K562 (cell line): ENCODE results near the gene CENPB. TPM values are rescaled to one million over a fixed set of nuclear protein-coding genes. Genes with fewer than 3 reads are reported as not detected.

Experiments
- ATAC-seq: fragments of 200-7000 bp; cut with Tn5 transposase; 3 replicates; pipeline ENCODE4 v1.9.1; 2020; ENCODE audit warnings: moderate library complexity
- BruUV-seq: library from RNA; stranded (reverse); fragments of 400-500 nt; replicated peaks from 2 replicates; lab custom pipeline; 2021; lab: Mats Ljungman, UMichigan
- CTCF ChIA-PET: fragments of 300-600 bp; formaldehyde crosslinking; extraction: SDS; loops from one replicate; lab custom pipeline; 2021; ENCODE audit warnings: low intra/inter-chr PET ratio; lab: Yijun Ruan, JAX
- POLR2A ChIA-PET: fragments of 300-600, 350-650 bp; sonication (Branson Sonifier 250); formaldehyde crosslinking; extraction: SDS; loops from one replicate; lab custom pipeline; 2021; ENCODE audit warnings: antibody characterized with exemption, inconsistent platforms; lab: Yijun Ruan, JAX
- DNase-seq, 4 experiments: peaks; one replicate each; pipeline versions ENCODE4 v3.0.0 to v3.0.0-alpha.2; 2011 to 2018; ENCODE audit warnings: low spot score in 3 of 4, mixed read lengths in 3 of 4; ENCODE audit errors: extremely low read depth in 1 of 4
- FAIRE-seq: peaks from 2 replicates; lab custom pipeline; 2011; peaks lifted over from hg19 to GRCh38; lab: Jason Lieb, UNC
- H2AFZ ChIP-seq: 2 replicates; pipeline ENCODE4 v1.6.0; 2011; ENCODE audit warnings: low read depth, low read length, control low read depth, inconsistent platforms
- H3K27ac ChIP-seq: fragments of 200-600 bp; 3 replicates; pipeline ENCODE4 v1.8.0; 2011; ENCODE audit warnings: low read depth, mild to moderate bottlenecking, control low read depth, inconsistent platforms, low read length, moderate library complexity, mixed read lengths; ENCODE audit errors: extremely low read depth
- H3K27me3 ChIP-seq, 2 experiments: fragments of 300-600 bp in 1 of 2; 2 replicates in 1 of 2; 3 replicates in 1 of 2; pipeline versions ENCODE4 v1.6.0 to v1.8.0; 2011; ENCODE audit warnings: inconsistent platforms in 2 of 2, low read length in 2 of 2, mild to moderate bottlenecking in 1 of 2, mixed read lengths in 1 of 2, moderate library complexity in 1 of 2; ENCODE audit not compliant: control insufficient read depth in 2 of 2, insufficient read depth in 2 of 2
- H3K36me3 ChIP-seq: fragments of 300-600 bp; 3 replicates; pipeline ENCODE4 v1.8.0; 2011; ENCODE audit warnings: mild to moderate bottlenecking, low read length, inconsistent platforms; ENCODE audit not compliant: control insufficient read depth, insufficient read depth
- H3K4me1 ChIP-seq, 2 experiments: fragments of 200-600 bp in 1 of 2; replicated peaks in 1 of 2; 2 replicates in 1 of 2; 3 replicates in 1 of 2; pipeline versions ENCODE4 v1.5.1 to v1.8.0; 2011; ENCODE audit warnings: inconsistent platforms in 2 of 2, low read length in 2 of 2, mild to moderate bottlenecking in 1 of 2, mixed read lengths in 1 of 2, moderate library complexity in 1 of 2; ENCODE audit not compliant: control insufficient read depth in 2 of 2, insufficient read depth in 2 of 2
- H3K4me2 ChIP-seq: 2 replicates; pipeline ENCODE4 v1.6.1; 2011; ENCODE audit warnings: low read length, control low read depth, inconsistent platforms, mixed read lengths; ENCODE audit not compliant: insufficient read depth
- H3K4me3 ChIP-seq: fragments of 200-600 bp; sonication (generic), shearing (Covaris generic); 2 replicates; pipeline ENCODE4 v1.5.1; 2016; ENCODE audit warnings: control low read depth, inconsistent platforms
- H3K79me2 ChIP-seq: fragments of 200-600 bp; 3 replicates; pipeline ENCODE4 v1.8.0; 2011; ENCODE audit warnings: low read length, inconsistent platforms; ENCODE audit not compliant: control insufficient read depth, insufficient read depth
- H3K9ac ChIP-seq, 2 experiments: 2 replicates each; pipeline versions ENCODE4 v1.6.0 to v1.6.1; 2011; ENCODE audit warnings: low read depth in 2 of 2, low read length in 2 of 2, control low read depth in 1 of 2, inconsistent platforms in 1 of 2, mild to moderate bottlenecking in 1 of 2, mixed read lengths in 1 of 2; ENCODE audit not compliant: insufficient read depth in 1 of 2
- H3K9me1 ChIP-seq: one replicate; pipeline ENCODE4 v1.6.0; 2011; ENCODE audit warnings: inconsistent platforms, mild to moderate bottlenecking, low read length, moderate library complexity; ENCODE audit not compliant: control insufficient read depth, insufficient read depth
- H3K9me3 ChIP-seq: replicated peaks from 2 replicates; pipeline ENCODE4 v1.5.1; 2011; ENCODE audit warnings: low read depth, low read length, inconsistent platforms; ENCODE audit not compliant: control insufficient read depth, insufficient read depth
- H4K20me1 ChIP-seq: replicated peaks from 2 replicates; pipeline ENCODE4 v1.6.1; 2011; ENCODE audit warnings: low read length, inconsistent platforms, mixed read lengths; ENCODE audit not compliant: control insufficient read depth, insufficient read depth
- ATF6 ChIP-seq: sonication (generic); formaldehyde crosslinking; IDR thresholded peaks from 2 replicates; pipeline ENCODE4 v1.4.0; 2020; ENCODE audit warnings: mild to moderate bottlenecking, missing genetic modification reagents
- EP400 ChIP-seq: fragments of 450-650 bp; IDR thresholded peaks from 2 replicates; pipeline ENCODE4 v1.6.1; 2017; ENCODE audit warnings: antibody characterized with exemption, mild to moderate bottlenecking, moderate library complexity
- KAT7 ChIP-seq: sonication (generic); formaldehyde crosslinking; IDR thresholded peaks from 2 replicates; pipeline ENCODE4 v1.8.0; 2022; ENCODE audit warnings: missing genetic modification reagents, mild to moderate bottlenecking, borderline replicate concordance
- MCM3 ChIP-seq: fragments of 450-650 bp; IDR thresholded peaks from 2 replicates; pipeline ENCODE4 v1.6.1; 2016
- PHB2 ChIP-seq: fragments of 450-650 bp; IDR thresholded peaks from 2 replicates; pipeline ENCODE4 v1.6.1; 2017; ENCODE audit warnings: low read depth
- RBM22 ChIP-seq: fragments of 200-400 bp; formaldehyde crosslinking; IDR thresholded peaks from 2 replicates; pipeline ENCODE4 v1.6.1; 2018; ENCODE audit warnings: low read length, low read depth; ENCODE audit not compliant: poor library complexity, severe bottlenecking
- UBTF ChIP-seq, 2 experiments: IDR thresholded peaks; 2 replicates each; pipeline ENCODE4 v1.6.1; 2012; ENCODE audit warnings: improper control_type of control experiment in 2 of 2, low read depth in 2 of 2, low read length in 2 of 2, borderline replicate concordance in 1 of 2
- ZNF12 ChIP-seq: sonication (generic); formaldehyde crosslinking; IDR thresholded peaks from 2 replicates; pipeline ENCODE4 v1.4.0; 2020; ENCODE audit warnings: mild to moderate bottlenecking, missing genetic modification reagents
- ZNF717 ChIP-seq: fragments of 250-450 bp; sonication (Bioruptor Pico); IDR thresholded peaks from 2 replicates; pipeline ENCODE4 v1.5.0; 2021
- ZNF75A ChIP-seq: fragments of 450-650 bp; formaldehyde crosslinking; IDR thresholded peaks from 2 replicates; pipeline ENCODE4 v1.4.0; 2020; ENCODE audit warnings: mild to moderate bottlenecking
- WGBS: fragments of 100-300 bp; shearing (Covaris generic); methylation state at CpG from one replicate; pipeline ENCODE4 v1.1.6; 2016; ENCODE audit warnings: low coverage, mixed read lengths; ENCODE audit not compliant: insufficient coverage; ENCODE audit errors: missing lambda C conversion rate; 5-methylcytosine and 5-hydroxymethylcytosine counted together
- in situ Hi-C: fragments of 300-500 bp; cut with MboI; formaldehyde crosslinking; loops from 4 replicates; pipeline ENCODE4 v1.15.0; 2018; ENCODE audit warnings: inconsistent platforms, mixed read lengths
- intact Hi-C: fragments of 100-400 bp; cut with micrococcal nuclease; formaldehyde crosslinking; loops from 2 replicates; pipeline ENCODE4 v1.14.2; 2022
- polyA plus RNA-seq, 8 experiments: library from polyadenylated mRNA; depleted of rRNA in 4 of 8; stranded (reverse) in 5 of 8; unstranded in 3 of 8; fragments of >200 nt; fragmentation: Nextera tagmentation in 2 of 8; fragmentation: Illumina TruSeq in 1 of 8; extraction: Ambion mirVana in 2 of 8; extraction: Trizol in 1 of 8; gene quantifications; 2 replicates each; pipeline versions ENCODE4 v1.2.1 to v1.2.3, GENCODE V29; 2011 to 2014; ENCODE audit warnings: inconsistent platforms in 1 of 8, missing spikeins in 1 of 8
- total RNA-seq, 7 experiments: library from RNA; depleted of rRNA in 6 of 7; stranded (reverse); fragments of >200 nt in 6 of 7; fragmentation: Illumina TruSeq in 2 of 7; extraction: Trizol in 2 of 7; gene quantifications; 2 replicates each; pipeline versions ENCODE4 v1.2.1 to v1.2.3, GENCODE V29; 2011 to 2021; ENCODE audit warnings: low replicate concordance in 1 of 7

Gene CENPB
- total and polyA plus RNA-seq, 9 of the 15 experiments (the other 6 are each of a cell fraction or from before 2014, with no cell fraction given): 0.17 to 70.8 (median 24.9) TPM

DNA sequence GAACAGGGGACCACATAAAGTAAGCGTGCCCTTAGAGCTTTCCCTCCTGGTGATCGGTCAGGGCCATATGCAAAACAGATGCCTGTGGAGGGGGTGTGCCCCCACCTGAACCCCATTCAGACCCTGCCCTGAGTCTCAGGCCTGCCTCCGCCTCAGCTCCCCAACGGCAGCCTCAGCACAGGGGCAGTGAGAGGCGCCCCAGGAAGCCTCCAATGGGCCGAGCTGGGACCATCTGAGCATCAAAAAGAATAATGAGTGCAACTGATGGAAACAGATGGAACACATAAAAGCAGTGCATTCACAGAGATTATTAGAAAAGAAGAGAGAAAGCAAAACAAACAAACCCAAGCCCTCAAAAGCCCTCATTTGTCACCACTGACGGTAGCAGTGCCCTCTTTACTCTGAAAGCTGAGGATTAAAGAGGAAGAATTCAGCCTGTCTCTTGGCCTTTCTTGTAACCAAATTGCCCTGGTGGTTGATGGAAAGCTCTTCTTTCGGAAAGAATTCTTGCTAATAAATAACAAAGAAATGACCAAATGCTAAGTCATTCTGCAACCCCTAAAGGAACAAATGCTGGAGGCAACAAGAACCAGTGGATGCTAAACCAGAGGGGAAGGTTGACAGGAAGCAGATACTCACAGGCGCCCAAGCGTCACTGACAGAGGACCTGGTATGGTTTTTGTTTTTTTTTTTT, 25.7 kb downstream of the CENPB start (continued):
- TF ChIP-seq ZNF75A (no peak), EP400 (no peak), KAT7 (CRISPR knock-in tag) (no peak), UBTF (IDR thresholded peaks at IDR 0.05; ENCODE audit: borderline replicate concordance in 1 of 2, low read depth in 2 of 2, low read length in 2 of 2) (no peak), PHB2 (no peak), MCM3 (no peak), ZNF717 (CRISPR knock-in tag) (no peak), RBM22 (no peak), ZNF12 (CRISPR knock-in tag) (no peak)

GRCh38 chr20:3759884-3760283, 26.7 kb downstream of the CENPB start:
- Histone ChIP-seq H4K20me1 (no peaks in the 10 kb centered on the region), H3K79me2 (peaks cover 2% of the 10 kb centered on the region; the same call in 2 of the 3 replicates), H2AFZ (no peak overlapping the region), H3K9me1 (no peaks in the 10 kb centered on the region), H3K9me3 (no peaks in the 10 kb centered on the region), H3K4me3 (no peak overlapping the region), H3K27me3 (no peaks in the 10 kb centered on the region), H3K9ac (peak overlapping the region in 1 of 2 experiments; percentile 45; a peak in 2 of 4 replicates), H3K36me3 (peaks cover 52% of the 10 kb centered on the region; the same call in 2 of the 3 replicates), H3K4me2 (no peak overlapping the region), H3K27ac (no peak overlapping the region), H3K4me1 (peaks cover 0 to 17% of the 10 kb centered on the region in 2 experiments; a peak in 3 of 5 replicates)
- no TSS peak for BruUV-seq
- WGBS: 92% methylated on average over 8 of the region's 11 CpGs
- FAIRE-seq (no peak), DNase-seq (no peak), ATAC-seq (no peak)
- CTCF ChIA-PET: no interaction called here
- intact Hi-C loops: no loop called here
- POLR2A ChIA-PET: no interaction called here
- in situ Hi-C loops: no loop called here
- TF ChIP-seq ATF6: no peak
